NCI-H1417 treated with DMSO at 0.1 percent for 48 hours (cell line): ENCODE results near the gene FBXW7.

ENCODE experiments used
- DNase-seq: peaks from one replicate; lab custom pipeline; 2025; lab: John Stamatoyannopoulos, UW

FBXW7 gene

DNA sequence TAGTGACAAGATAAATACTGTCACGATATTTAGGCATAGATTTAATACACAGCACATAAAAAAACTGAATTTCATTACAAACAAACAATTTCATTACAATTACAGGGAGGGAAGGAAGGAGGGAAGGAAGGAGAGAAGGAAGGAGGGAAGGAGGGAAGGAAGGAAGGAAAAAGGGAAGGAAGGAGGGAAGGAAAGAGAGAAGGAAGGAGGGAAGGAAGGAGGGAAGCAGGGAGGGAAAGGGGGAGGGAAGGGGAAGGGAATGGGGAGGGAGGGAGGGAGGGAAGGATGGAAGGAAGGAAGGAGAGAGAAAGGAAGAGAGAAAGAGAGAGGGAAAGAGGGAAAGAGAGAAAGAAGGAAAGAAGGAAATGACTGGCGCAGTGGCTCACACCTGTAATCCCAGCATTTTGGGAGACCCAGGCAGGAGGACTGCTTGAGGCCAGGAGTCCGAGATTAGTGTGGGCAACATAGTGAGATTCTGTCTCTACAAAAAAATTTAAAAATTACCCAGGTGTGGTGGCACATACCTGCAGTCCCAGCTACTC is 64.6 kb downstream of the FBXW7 start:
- no peak for DNase-seq

- DNase-seq = no peak
Measured at GRCh38 chr4:152468408-152468807, 67.5 kb downstream of the FBXW7 start.

DNA sequence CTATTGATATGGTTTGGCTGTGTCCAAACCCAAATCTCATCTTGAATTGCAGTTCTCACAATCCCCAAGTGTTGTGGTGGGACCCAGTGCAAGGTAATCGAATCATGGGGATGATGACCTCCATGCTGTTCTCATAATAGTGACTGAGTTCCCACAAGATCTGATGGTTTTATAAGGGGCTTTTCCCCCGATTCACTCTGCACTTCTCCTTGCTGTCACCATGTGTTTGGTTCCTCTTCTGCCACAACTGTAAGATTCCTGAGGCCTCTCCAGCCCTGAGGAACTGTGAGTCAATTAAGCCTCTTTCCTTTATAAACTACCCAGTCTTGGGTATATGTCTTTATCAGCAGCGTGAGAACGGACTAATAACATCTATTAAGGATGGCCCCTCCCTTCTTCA is 68.8 kb downstream of the FBXW7 start:
- no peak for DNase-seq

GRCh38 chr4:152464030-152464823 is 71.7 kb downstream of the FBXW7 start:
- no peak for DNase-seq

GRCh38 chr4:152463562-152463961 is 72.3 kb downstream of the FBXW7 start:
- DNase-seq = no peak

GRCh38 chr4:152462695-152463094 is 73.2 kb downstream of the FBXW7 start:
- no peak for DNase-seq

DNA sequence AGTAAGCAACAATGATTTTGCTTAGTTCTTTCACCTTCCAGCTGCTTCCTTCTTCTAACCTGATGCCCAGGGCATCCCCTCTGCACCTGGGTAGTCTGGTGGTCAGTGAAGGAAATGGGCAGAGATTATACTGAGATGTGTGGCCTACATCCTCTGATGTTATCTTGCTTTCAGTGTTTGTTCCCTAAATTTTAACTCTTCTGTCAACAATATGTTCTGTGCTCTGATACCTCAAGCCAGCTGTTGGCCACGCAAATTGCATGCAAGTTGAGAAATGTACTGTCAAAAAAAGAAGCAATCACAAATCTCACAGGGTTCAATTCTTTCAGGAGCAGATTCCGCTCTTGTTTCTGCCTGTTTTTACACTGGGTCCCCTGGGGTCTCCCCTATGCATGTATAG is 73.8 kb downstream of the FBXW7 start:
- DNase-seq = no peak

DNA sequence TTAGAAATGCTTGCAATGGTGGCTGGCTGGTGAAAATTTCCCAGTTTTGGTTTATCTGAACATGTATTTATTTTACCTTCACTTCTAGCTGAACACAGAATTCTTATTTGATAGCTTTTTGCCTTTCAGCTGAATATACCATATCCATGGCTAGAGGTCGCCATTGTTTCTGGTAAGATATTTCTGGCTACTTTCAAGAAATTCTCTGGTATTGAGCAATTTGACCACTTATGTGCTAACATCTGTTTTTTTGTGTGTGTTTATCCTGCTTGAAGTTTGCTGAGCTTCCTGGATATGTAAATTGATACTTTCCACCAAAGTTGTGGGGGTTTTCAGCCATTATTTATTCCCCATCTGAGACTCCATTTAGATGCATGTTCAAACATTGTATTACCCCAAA is 75.4 kb downstream of the FBXW7 start:
- no peak for DNase-seq

- no peak for DNase-seq
Measured at GRCh38 chr4:152459326-152459725, 76.6 kb downstream of the FBXW7 start.

GRCh38 chr4:152458801-152459302 is 77.0 kb downstream of the FBXW7 start:
- DNase-seq = no peak

DNA sequence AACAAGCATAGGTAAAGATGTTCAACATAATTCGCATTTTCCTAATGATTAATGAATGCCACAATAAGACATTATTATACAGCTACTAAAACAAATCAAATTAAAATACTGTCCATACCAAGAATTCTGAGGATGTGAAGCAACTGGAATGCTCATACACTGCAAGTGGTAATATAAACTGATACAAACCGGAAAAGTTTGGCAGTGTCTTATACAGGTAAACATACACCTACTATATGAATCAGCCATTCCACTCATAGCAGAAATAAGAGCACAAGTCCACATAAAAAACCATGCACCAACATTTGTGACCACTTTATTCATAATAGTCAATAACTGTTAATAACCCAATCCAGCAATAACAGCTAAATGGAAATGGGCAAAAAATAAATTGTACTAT is 79.3 kb downstream of the FBXW7 start:
- DNase-seq = no peak

GRCh38 chr4:152455311-152455710 is 80.6 kb downstream of the FBXW7 start:
- DNase-seq = no peak

GRCh38 chr4:152454398-152455011 is 81.4 kb downstream of the FBXW7 start:
- peak; percentile 8 for DNase-seq

- no peak for DNase-seq
Measured at GRCh38 chr4:152451496-152451895, 84.4 kb downstream of the FBXW7 start.

DNA sequence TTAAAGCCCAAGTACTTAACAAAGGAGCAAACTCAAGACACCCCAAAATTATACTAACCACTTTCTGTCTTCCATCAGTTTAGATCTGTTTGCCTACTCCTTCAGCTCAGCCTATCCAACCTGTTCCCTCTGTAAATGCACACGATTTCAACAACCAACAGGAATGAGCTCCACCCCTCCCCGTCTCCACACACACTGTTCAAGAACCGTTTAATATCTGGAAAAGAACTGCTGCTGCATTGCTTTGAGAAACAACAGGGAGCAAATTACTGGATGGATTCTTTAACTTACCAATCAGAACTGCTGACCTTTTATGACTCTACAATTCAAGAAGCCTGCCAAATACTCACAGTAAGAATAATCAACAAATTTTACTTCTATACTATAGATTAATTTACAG is 87.0 kb downstream of the FBXW7 start:
- DNase-seq = no peak

GRCh38 chr4:152448038-152448707 is 87.7 kb downstream of the FBXW7 start:
- DNase-seq = no peak

DNA sequence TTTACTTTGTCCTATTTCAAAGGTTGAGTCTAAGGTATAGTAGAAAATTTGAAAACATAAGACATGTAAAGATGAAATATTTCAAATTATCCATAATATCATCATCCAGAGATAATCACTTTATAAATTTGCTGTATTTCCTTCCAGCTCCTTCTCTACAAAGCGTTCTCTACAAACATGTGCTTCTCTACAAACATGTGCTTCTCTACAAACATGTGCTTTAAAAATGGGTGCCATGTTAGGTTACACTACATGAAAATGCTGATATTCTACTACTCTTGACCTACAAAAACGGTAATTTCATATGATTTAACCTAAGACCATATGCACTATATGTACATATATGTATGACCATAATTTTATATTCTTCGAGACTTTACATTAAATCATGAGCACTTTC is 92.0 kb downstream of the FBXW7 start:
- no peak for DNase-seq

- DNase-seq = no peak
Measured at GRCh38 chr4:152437561-152437960, 98.3 kb downstream of the FBXW7 start.

GRCh38 chr4:152436384-152436783 is 99.5 kb downstream of the FBXW7 start:
- no peak for DNase-seq

DNA sequence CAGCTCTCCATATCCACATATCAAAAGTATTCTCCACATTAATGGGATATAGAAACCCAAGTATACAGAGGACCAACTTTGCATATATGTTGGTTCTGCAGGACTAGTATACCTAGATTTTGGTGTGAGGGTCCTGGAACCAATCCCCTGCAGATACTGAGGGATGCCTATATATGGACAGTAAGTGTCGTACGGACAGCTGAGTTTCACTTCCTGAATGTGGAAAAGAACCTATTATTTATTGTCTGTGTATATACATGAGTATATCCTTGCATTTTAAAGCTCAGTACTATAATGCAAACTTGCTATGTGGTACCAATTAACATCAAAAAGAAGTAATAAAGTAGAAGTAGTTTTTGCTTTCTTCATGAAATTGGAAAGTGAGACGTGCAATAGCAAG is 101.9 kb downstream of the FBXW7 start:
- DNase-seq = no peak

DNA sequence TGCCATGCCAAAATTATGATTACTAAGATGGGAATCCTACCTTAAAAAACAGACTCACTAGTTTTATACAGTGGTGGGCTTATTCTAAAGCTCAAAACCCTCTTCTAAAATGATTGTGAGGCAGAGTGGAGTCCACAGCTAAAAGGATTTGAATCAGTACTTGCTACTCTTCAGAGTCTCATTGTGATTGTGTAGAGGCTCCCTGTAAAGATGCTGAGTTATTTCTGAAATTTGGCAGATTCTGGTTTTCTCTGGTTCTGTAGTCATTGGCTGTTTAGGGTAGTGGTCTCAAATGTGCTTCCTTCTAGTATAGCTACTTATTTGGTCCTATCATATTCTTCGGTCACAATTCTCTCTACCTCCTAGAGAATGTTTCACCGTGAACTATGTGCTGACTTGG is 104.1 kb downstream of the FBXW7 start:
- DNase-seq = no peak

- DNase-seq = no peak
Measured at GRCh38 chr4:152431291-152431690, 104.6 kb downstream of the FBXW7 start.

- DNase-seq = no peak
Measured at GRCh38 chr4:152430507-152430906, 105.4 kb downstream of the FBXW7 start.
